ENCODE measurements around the gene ALK.

ALK gene

GRCh38 chr2:29902356-29902755, 19.0 kb downstream of the ALK start:
- POLR2A ChIA-PET, result no interaction called here
- Histone ChIP-seq H3K36me3 (ENCODE audit: control insufficient read depth in 2 of 2, insufficient read depth in 1 of 2, low read length in 2 of 2) (no peaks in the 10 kb centered on the region), H3K4me3 (ENCODE audit: low read depth, low read length) (no peak overlapping the region), H3K4me1 (ENCODE audit: control insufficient read depth, insufficient read depth, low read length) (no peaks in the 10 kb centered on the region), H3K9me3 (ENCODE audit: control insufficient read depth, insufficient read depth, low read depth, low read length) (no peaks in the 10 kb centered on the region), H3K27ac (ENCODE audit: extremely low read depth, low read depth, low read length) (no peak overlapping the region)
- CTCF ChIA-PET, result no interaction called here
- TF ChIP-seq, protein P1, sequence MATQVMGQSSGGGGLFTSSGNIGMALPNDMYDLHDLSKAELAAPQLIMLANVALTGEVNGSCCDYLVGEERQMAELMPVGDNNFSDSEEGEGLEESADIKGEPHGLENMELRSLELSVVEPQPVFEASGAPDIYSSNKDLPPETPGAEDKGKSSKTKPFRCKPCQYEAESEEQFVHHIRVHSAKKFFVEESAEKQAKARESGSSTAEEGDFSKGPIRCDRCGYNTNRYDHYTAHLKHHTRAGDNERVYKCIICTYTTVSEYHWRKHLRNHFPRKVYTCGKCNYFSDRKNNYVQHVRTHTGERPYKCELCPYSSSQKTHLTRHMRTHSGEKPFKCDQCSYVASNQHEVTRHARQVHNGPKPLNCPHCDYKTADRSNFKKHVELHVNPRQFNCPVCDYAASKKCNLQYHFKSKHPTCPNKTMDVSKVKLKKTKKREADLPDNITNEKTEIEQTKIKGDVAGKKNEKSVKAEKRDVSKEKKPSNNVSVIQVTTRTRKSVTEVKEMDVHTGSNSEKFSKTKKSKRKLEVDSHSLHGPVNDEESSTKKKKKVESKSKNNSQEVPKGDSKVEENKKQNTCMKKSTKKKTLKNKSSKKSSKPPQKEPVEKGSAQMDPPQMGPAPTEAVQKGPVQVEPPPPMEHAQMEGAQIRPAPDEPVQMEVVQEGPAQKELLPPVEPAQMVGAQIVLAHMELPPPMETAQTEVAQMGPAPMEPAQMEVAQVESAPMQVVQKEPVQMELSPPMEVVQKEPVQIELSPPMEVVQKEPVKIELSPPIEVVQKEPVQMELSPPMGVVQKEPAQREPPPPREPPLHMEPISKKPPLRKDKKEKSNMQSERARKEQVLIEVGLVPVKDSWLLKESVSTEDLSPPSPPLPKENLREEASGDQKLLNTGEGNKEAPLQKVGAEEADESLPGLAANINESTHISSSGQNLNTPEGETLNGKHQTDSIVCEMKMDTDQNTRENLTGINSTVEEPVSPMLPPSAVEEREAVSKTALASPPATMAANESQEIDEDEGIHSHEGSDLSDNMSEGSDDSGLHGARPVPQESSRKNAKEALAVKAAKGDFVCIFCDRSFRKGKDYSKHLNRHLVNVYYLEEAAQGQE (tag by site-specific recombination; IDR thresholded peaks at IDR 0.05), result peak; percentile 86
- no peak for TF ChIP-seq ZNF239 (tag by site-specific recombination; IDR thresholded peaks at IDR 0.05)
- no peak for TF ChIP-seq YY1 (tag by site-specific recombination; IDR thresholded peaks at IDR 0.05)
- no peak for TF ChIP-seq ZNF768 (tag by site-specific recombination; IDR thresholded peaks at IDR 0.05)
- TF ChIP-seq ZSCAN18 (tag by site-specific recombination; IDR thresholded peaks at IDR 0.05), result no peak
- TF ChIP-seq ZNF266 (tag by site-specific recombination; IDR thresholded peaks at IDR 0.05; ENCODE audit: low read depth), result no peak

DNA sequence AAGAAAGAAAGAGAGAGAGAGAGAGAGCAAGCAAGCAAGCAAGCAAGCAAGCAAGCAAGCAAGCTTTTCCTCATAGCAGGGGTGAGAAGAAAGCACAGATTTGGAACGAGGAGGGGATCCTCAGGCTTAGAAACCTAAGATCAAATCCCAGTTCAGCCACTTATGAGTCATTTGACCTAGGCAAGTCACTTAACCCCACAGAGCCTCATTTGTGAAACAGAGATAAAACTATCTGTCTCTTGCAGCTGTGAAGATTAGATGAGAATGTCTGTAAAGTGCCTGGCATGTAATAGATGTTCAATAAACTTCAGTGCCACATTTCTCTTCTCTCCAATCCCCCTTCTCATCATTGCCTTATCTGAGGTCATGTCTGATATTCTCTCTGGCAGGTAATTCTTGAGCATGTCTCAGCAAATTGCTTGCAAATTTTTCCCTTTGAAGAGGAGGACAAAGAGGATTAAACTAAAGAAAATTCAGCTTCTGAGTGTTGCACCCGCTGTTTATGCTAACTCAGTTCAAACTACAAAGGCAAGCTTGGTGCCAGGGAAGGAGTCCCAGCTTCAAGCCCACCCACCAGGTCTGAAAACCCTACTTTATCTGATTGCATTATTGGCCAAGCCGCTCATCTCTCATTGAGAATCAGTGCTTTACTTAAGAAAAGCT, 20.3 kb downstream of the ALK start:
- TF ChIP-seq ZNF404 (tag by site-specific recombination; IDR thresholded peaks at IDR 0.05) (no peak), KLF7 (tag by site-specific recombination; IDR thresholded peaks at IDR 0.05; ENCODE audit: borderline replicate concordance) (no peak), ZNF791 (tag by site-specific recombination; IDR thresholded peaks at IDR 0.05) (no peak), MZF1 (tag by site-specific recombination; IDR thresholded peaks at IDR 0.05; ENCODE audit: borderline replicate concordance) (no peak), GLI2 (tag by site-specific recombination; IDR thresholded peaks at IDR 0.05; ENCODE audit: borderline replicate concordance, low read depth) (no peak), ZNF837 (tag by site-specific recombination; IDR thresholded peaks at IDR 0.05) (no peak), ZNF239 (tag by site-specific recombination; IDR thresholded peaks at IDR 0.05) (no peak), ZNF175 (tag by site-specific recombination; IDR thresholded peaks at IDR 0.05) (no peak), ZNF133 (tag by site-specific recombination; IDR thresholded peaks at IDR 0.05) (no peak), SP2 (tag by site-specific recombination; IDR thresholded peaks at IDR 0.05) (no peak), ZNF561 (tag by site-specific recombination; IDR thresholded peaks at IDR 0.05; ENCODE audit: borderline replicate concordance) (no peak), ZNF138 (tag by site-specific recombination; IDR thresholded peaks at IDR 0.05; ENCODE audit: borderline replicate concordance) (no peak), ZNF398 (tag by site-specific recombination; IDR thresholded peaks at IDR 0.05) (no peak), ZNF18 (tag by site-specific recombination; IDR thresholded peaks at IDR 0.05) (no peak), ZNF366 (tag by site-specific recombination; conservative IDR thresholded peaks at IDR 0.05) (no peak), ZNF112 (tag by site-specific recombination; IDR thresholded peaks at IDR 0.05) (no peak)
- H3K9me3 ChIP-seq (ENCODE audit: control insufficient read depth, insufficient read depth, low read depth, low read length), result no peaks in the 10 kb centered on the region
- H3K27ac ChIP-seq (ENCODE audit: extremely low read depth, low read depth, low read length), result no peak overlapping the region
- ChIA-PET POLR2A (no interaction called here), CTCF (interaction anchor here (0.7 kb wide), 1 partner anchor 17 kb away, joined by 3 read pairs; no protein-coding TSS in a partner anchor)
- H3K4me3 ChIP-seq (ENCODE audit: low read depth, low read length), result no peak overlapping the region
- no peaks in the 10 kb centered on the region for H3K4me1 ChIP-seq (ENCODE audit: control insufficient read depth, insufficient read depth, low read length)
- no peaks in the 10 kb centered on the region for H3K36me3 ChIP-seq (ENCODE audit: control insufficient read depth in 2 of 2, insufficient read depth in 1 of 2, low read length in 2 of 2)

Data from HEK293 (cell line).